Endothelial cell of umbilical vein (primary cell): ENCODE results near the gene INHA.

Source experiments
- EZH2 ChIP-seq: IDR thresholded peaks from 2 replicates; pipeline ENCODE4 v1.6.1; 2012; ENCODE audit warnings: borderline replicate concordance, low read depth, mild to moderate bottlenecking, moderate library complexity, low read length, inconsistent platforms; ENCODE audit not compliant: severe bottlenecking
- JUN ChIP-seq: IDR thresholded peaks from 2 replicates; pipeline ENCODE4 v1.6.1; 2011; ENCODE audit warnings: borderline replicate concordance, low read depth; ENCODE audit not compliant: insufficient read length, insufficient read depth
- MYC ChIP-seq: IDR thresholded peaks from one replicate; pipeline ENCODE4 v1.6.1; 2011; ENCODE audit warnings: mild to moderate bottlenecking, low read depth, low read length
- POLR2A ChIP-seq: IDR thresholded peaks from 2 replicates; pipeline ENCODE4 v1.6.1; 2012; ENCODE audit warnings: low read depth, mild to moderate bottlenecking, control low read depth, low read length
- POLR2AphosphoS5 ChIP-seq: IDR thresholded peaks from 2 replicates; pipeline ENCODE4 v1.6.1; 2012; ENCODE audit warnings: low read depth, mild to moderate bottlenecking, control low read depth, low read length, moderate library complexity; ENCODE audit not compliant: insufficient read depth
- TF ChIP-seq, protein P1 (sequence below), 2 donors: IDR thresholded peaks; 1 replicate in 1 of 2; 2 replicates in 1 of 2; pipeline ENCODE4 v1.5.1; 2011; ENCODE audit warnings: low read length in 2 of 2, mild to moderate bottlenecking in 2 of 2, moderate library complexity in 2 of 2, control low read depth in 1 of 2, inconsistent platforms in 1 of 2, low read depth in 1 of 2; ENCODE audit not compliant: insufficient read depth in 1 of 2; ENCODE audit errors: extremely low read depth in 1 of 2

DNA sequence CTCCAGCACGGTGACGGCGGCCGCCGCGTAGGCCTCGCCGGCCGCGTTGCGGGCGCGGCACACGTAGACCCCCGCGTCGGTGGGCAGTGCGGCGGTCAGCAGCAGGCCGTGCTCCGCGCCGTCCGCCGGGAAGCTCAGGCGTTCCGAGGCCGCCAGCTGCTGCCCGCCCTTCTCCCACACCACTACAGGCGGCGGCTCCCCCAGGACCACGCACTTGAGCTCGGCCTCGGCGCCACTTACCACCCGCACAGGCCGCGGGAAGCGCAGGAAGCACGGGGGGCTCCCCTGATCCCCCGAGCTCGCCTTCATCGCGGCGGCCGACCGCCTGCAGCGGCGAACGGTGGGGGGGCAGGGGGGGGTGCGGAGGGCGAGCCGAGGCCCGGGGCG lies 1.2 kb upstream of the INHA start:
- TF ChIP-seq, protein P1, sequence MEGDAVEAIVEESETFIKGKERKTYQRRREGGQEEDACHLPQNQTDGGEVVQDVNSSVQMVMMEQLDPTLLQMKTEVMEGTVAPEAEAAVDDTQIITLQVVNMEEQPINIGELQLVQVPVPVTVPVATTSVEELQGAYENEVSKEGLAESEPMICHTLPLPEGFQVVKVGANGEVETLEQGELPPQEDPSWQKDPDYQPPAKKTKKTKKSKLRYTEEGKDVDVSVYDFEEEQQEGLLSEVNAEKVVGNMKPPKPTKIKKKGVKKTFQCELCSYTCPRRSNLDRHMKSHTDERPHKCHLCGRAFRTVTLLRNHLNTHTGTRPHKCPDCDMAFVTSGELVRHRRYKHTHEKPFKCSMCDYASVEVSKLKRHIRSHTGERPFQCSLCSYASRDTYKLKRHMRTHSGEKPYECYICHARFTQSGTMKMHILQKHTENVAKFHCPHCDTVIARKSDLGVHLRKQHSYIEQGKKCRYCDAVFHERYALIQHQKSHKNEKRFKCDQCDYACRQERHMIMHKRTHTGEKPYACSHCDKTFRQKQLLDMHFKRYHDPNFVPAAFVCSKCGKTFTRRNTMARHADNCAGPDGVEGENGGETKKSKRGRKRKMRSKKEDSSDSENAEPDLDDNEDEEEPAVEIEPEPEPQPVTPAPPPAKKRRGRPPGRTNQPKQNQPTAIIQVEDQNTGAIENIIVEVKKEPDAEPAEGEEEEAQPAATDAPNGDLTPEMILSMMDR (IDR thresholded peaks at IDR 0.05; ENCODE audit: extremely low read depth in 1 of 2, insufficient read depth in 1 of 2, low read depth in 1 of 2, low read length in 2 of 2): no peak
- TF ChIP-seq POLR2AphosphoS5: no peak
- no peak for TF ChIP-seq POLR2A
- no peak for TF ChIP-seq JUN
- TF ChIP-seq MYC: no peak
- peak; percentile 59 for TF ChIP-seq EZH2
